HEK293 (cell line): Measurements from ENCODE around the gene DPF3.

ENCODE experiments used
- CTCF ChIA-PET: fragments of 350-600 bp; formaldehyde crosslinking; extraction: SDS; loops from one replicate; lab custom pipeline; 2021; ENCODE audit warnings: antibody characterized with exemption; lab: Yijun Ruan, JAX
- POLR2A ChIA-PET: fragments of 300-600 bp; formaldehyde crosslinking; extraction: SDS; loops from one replicate; lab custom pipeline; 2020; ENCODE audit warnings: antibody characterized with exemption, inconsistent platforms; lab: Yijun Ruan, JAX
- H3K27ac ChIP-seq: fragments of 200-500 bp; sonication (Bioruptor generic); 2 replicates; pipeline ENCODE4 v1.5.1; 2014; ENCODE audit warnings: low read depth, low read length, control low read depth, inconsistent platforms; ENCODE audit errors: extremely low read depth
- H3K36me3 ChIP-seq, 2 experiments: fragments of 200-500 bp in 1 of 2; sonication (Bioruptor generic) in 1 of 2; 1 replicate in 1 of 2; 2 replicates in 1 of 2; pipeline ENCODE4 v1.5.1; 2014 to 2017; ENCODE audit warnings: inconsistent platforms in 2 of 2, low read length in 2 of 2; ENCODE audit not compliant: control insufficient read depth in 2 of 2, insufficient read depth in 1 of 2
- H3K4me1 ChIP-seq: fragments of 200-500 bp; sonication (Bioruptor generic); 2 replicates; pipeline ENCODE4 v1.5.1; 2014; ENCODE audit warnings: mild to moderate bottlenecking, low read length, inconsistent platforms; ENCODE audit not compliant: control insufficient read depth, insufficient read depth
- H3K4me3 ChIP-seq: 2 replicates; pipeline ENCODE4 v1.5.1; 2011; ENCODE audit warnings: low read depth, mild to moderate bottlenecking, control low read depth, low read length, moderate library complexity
- H3K9me3 ChIP-seq: fragments of 200-500 bp; sonication (Bioruptor generic); 2 replicates; pipeline ENCODE4 v1.5.1; 2014; ENCODE audit warnings: low read depth, low read length, inconsistent platforms; ENCODE audit not compliant: control insufficient read depth, insufficient read depth
- GLIS2 ChIP-seq: fragments of 450-650 bp; formaldehyde crosslinking; IDR thresholded peaks from 2 replicates; pipeline ENCODE4 v1.5.1; 2016; ENCODE audit warnings: missing biosample characterization, missing genetic modification characterization
- HOXC10 ChIP-seq: sonication (generic); formaldehyde crosslinking; IDR thresholded peaks from 2 replicates; pipeline ENCODE4 v1.8.1; 2023; ENCODE audit warnings: mild to moderate bottlenecking, missing genetic modification reagents
- KLF9 ChIP-seq: fragments of 450-650 bp; formaldehyde crosslinking; IDR thresholded peaks from 2 replicates; pipeline ENCODE4 v1.5.1; 2016; ENCODE audit warnings: missing biosample characterization, missing genetic modification characterization, low read depth
- OVOL3 ChIP-seq: fragments of 450-650 bp; formaldehyde crosslinking; IDR thresholded peaks from 2 replicates; pipeline ENCODE4 v1.5.1; 2016; ENCODE audit warnings: missing biosample characterization, missing genetic modification characterization
- PRDM6 ChIP-seq: fragments of 450-650 bp; formaldehyde crosslinking; IDR thresholded peaks from 2 replicates; pipeline ENCODE4 v1.5.1; 2017; ENCODE audit warnings: missing biosample characterization, missing genetic modification characterization
- REST ChIP-seq: fragments of 450-650 bp; formaldehyde crosslinking; IDR thresholded peaks from 2 replicates; pipeline ENCODE4 v1.5.1; 2016; ENCODE audit warnings: missing biosample characterization, missing genetic modification characterization
- SALL2 ChIP-seq: fragments of 450-650 bp; formaldehyde crosslinking; IDR thresholded peaks from 2 replicates; pipeline ENCODE4 v1.5.0; 2017; ENCODE audit warnings: missing biosample characterization, mild to moderate bottlenecking, missing genetic modification characterization, borderline replicate concordance
- ZBTB26 ChIP-seq: fragments of 450-650 bp; formaldehyde crosslinking; optimal IDR thresholded peaks from 2 replicates; pipeline ENCODE3; 2016; ENCODE audit warnings: missing biosample characterization, mild to moderate bottlenecking, missing genetic modification characterization
- ZBTB44 ChIP-seq: fragments of 450-650 bp; IDR thresholded peaks from 2 replicates; pipeline ENCODE4 v1.5.1; 2018; ENCODE audit warnings: missing biosample characterization, mild to moderate bottlenecking, missing genetic modification characterization
- ZIC2 ChIP-seq: fragments of 450-650 bp; formaldehyde crosslinking; IDR thresholded peaks from 2 replicates; pipeline ENCODE4 v1.5.1; 2016; ENCODE audit warnings: missing biosample characterization, missing genetic modification characterization
- ZNF23 ChIP-seq: fragments of 450-650 bp; formaldehyde crosslinking; IDR thresholded peaks from 2 replicates; pipeline ENCODE4 v1.5.1; 2016; ENCODE audit warnings: missing biosample characterization, missing genetic modification characterization, borderline replicate concordance
- ZNF26 ChIP-seq: fragments of 450-650 bp; formaldehyde crosslinking; IDR thresholded peaks from 2 replicates; pipeline ENCODE4 v1.5.1; 2016; ENCODE audit warnings: missing biosample characterization, missing genetic modification characterization
- ZNF266 ChIP-seq: fragments of 450-650 bp; formaldehyde crosslinking; IDR thresholded peaks from 2 replicates; pipeline ENCODE4 v1.5.1; 2016; ENCODE audit warnings: missing biosample characterization, missing genetic modification characterization, low read depth
- ZNF391 ChIP-seq: fragments of 450-650 bp; formaldehyde crosslinking; IDR thresholded peaks from 2 replicates; pipeline ENCODE4 v1.5.1; 2016; ENCODE audit warnings: low read depth, missing biosample characterization, missing genetic modification characterization, borderline replicate concordance
- ZNF449 ChIP-seq: fragments of 450-650 bp; formaldehyde crosslinking; IDR thresholded peaks from 2 replicates; pipeline ENCODE4 v1.5.1; 2017; ENCODE audit warnings: missing biosample characterization, mild to moderate bottlenecking, missing genetic modification characterization, moderate library complexity
- ZNF544 ChIP-seq: fragments of 450-650 bp; formaldehyde crosslinking; IDR thresholded peaks from 2 replicates; pipeline ENCODE4 v1.5.0; 2017; ENCODE audit warnings: missing biosample characterization, missing genetic modification characterization
- ZNF555 ChIP-seq: fragments of 450-650 bp; formaldehyde crosslinking; conservative IDR thresholded peaks from 2 replicates; pipeline ENCODE4 v1.5.1; 2017; ENCODE audit warnings: missing biosample characterization, mild to moderate bottlenecking, missing genetic modification characterization, inconsistent platforms
- ZNF670 ChIP-seq: fragments of 450-650 bp; formaldehyde crosslinking; IDR thresholded peaks from 2 replicates; pipeline ENCODE4 v1.5.1; 2016; ENCODE audit warnings: missing biosample characterization, missing genetic modification characterization, low read depth
- ZNF785 ChIP-seq: fragments of 450-650 bp; formaldehyde crosslinking; IDR thresholded peaks from 2 replicates; pipeline ENCODE4 v1.5.1; 2016; ENCODE audit warnings: missing biosample characterization, missing genetic modification characterization
- TF ChIP-seq, protein P1 (sequence below): fragments of 450-650 bp; formaldehyde crosslinking; conservative IDR thresholded peaks from 2 replicates; pipeline ENCODE4 v1.5.1; 2016; ENCODE audit warnings: low read depth, missing biosample characterization, missing genetic modification characterization

DPF3 gene

GRCh38 chr14:72704502-72704901 lies 189.4 kb downstream of the DPF3 start:
- ChIA-PET CTCF (no interaction called here), POLR2A (no interaction called here)
- Histone ChIP-seq H3K9me3 (no peaks in the 10 kb centered on the region), H3K4me3 (no peak overlapping the region), H3K36me3 (no peaks in the 10 kb centered on the region), H3K4me1 (no peaks in the 10 kb centered on the region), H3K27ac (no peak overlapping the region)
- no peak for TF ChIP-seq ZBTB26 (tag by site-specific recombination)

- no peak overlapping the region for H3K4me3 ChIP-seq
- CTCF ChIA-PET: no interaction called here
- POLR2A ChIA-PET: no interaction called here
- H3K9me3 ChIP-seq: no peaks in the 10 kb centered on the region
- no peaks in the 10 kb centered on the region; a peak in 1 of 3 replicates for H3K36me3 ChIP-seq
- H3K4me1 ChIP-seq: no peaks in the 10 kb centered on the region
- no peak overlapping the region for H3K27ac ChIP-seq
- TF ChIP-seq, protein P1, sequence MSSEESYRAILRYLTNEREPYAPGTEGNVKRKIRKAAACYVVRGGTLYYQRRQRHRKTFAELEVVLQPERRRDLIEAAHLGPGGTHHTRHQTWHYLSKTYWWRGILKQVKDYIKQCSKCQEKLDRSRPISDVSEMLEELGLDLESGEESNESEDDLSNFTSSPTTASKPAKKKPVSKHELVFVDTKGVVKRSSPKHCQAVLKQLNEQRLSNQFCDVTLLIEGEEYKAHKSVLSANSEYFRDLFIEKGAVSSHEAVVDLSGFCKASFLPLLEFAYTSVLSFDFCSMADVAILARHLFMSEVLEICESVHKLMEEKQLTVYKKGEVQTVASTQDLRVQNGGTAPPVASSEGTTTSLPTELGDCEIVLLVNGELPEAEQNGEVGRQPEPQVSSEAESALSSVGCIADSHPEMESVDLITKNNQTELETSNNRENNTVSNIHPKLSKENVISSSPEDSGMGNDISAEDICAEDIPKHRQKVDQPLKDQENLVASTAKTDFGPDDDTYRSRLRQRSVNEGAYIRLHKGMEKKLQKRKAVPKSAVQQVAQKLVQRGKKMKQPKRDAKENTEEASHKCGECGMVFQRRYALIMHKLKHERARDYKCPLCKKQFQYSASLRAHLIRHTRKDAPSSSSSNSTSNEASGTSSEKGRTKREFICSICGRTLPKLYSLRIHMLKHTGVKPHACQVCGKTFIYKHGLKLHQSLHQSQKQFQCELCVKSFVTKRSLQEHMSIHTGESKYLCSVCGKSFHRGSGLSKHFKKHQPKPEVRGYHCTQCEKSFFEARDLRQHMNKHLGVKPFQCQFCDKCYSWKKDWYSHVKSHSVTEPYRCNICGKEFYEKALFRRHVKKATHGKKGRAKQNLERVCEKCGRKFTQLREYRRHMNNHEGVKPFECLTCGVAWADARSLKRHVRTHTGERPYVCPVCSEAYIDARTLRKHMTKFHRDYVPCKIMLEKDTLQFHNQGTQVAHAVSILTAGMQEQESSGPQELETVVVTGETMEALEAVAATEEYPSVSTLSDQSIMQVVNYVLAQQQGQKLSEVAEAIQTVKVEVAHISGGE (tag by site-specific recombination): no peak
- TF ChIP-seq GLIS2 (no peak), ZNF670 (tag by site-specific recombination) (no peak), ZBTB44 (tag by site-specific recombination) (no peak), ZNF555 (tag by site-specific recombination) (no peak), OVOL3 (tag by site-specific recombination) (no peak), ZNF266 (tag by site-specific recombination) (no peak), ZNF785 (no peak), ZNF23 (tag by site-specific recombination) (no peak), ZIC2 (tag by site-specific recombination) (no peak), ZNF391 (tag by site-specific recombination) (no peak), HOXC10 (CRISPR knock-in tag) (no peak), KLF9 (tag by site-specific recombination) (no peak), ZNF449 (tag by site-specific recombination) (no peak), REST (tag by site-specific recombination) (no peak), PRDM6 (tag by site-specific recombination) (no peak), SALL2 (no peak), ZNF544 (tag by site-specific recombination) (no peak), ZNF26 (no peak)
Observed at GRCh38 chr14:72701605-72702004, 192.3 kb downstream of the DPF3 start.
